Mesendoderm (in vitro differentiated cells): Measurements from ENCODE around the gene OSBPL10.

Source experiments
- DNase-seq: peaks from one replicate; pipeline ENCODE4 v3.0.0; 2013
- H2AK5ac ChIP-seq: 2 replicates; pipeline ENCODE4 v1.6.1; 2013; ENCODE audit warnings: low read length, inconsistent platforms
- H2BK120ac ChIP-seq: 2 replicates; pipeline ENCODE4 v1.6.1; 2013; ENCODE audit warnings: low read depth, mild to moderate bottlenecking, low read length, moderate library complexity, mixed read lengths
- H2BK15ac ChIP-seq: replicated peaks from 2 replicates; pipeline ENCODE4 v1.6.1; 2013; ENCODE audit warnings: low read depth, mild to moderate bottlenecking, moderate library complexity
- H2BK5ac ChIP-seq: 2 replicates; pipeline ENCODE4 v1.6.1; 2013; ENCODE audit warnings: low read length, inconsistent platforms
- H3K18ac ChIP-seq: 2 replicates; pipeline ENCODE4 v1.6.1; 2013; ENCODE audit warnings: mild to moderate bottlenecking, low read length, mixed read lengths
- H3K23ac ChIP-seq: one replicate; pipeline ENCODE4 v1.6.1; 2013; ENCODE audit warnings: low read length
- H3K27ac ChIP-seq: 2 replicates; pipeline ENCODE4 v1.5.1; 2013; ENCODE audit warnings: low read depth, mild to moderate bottlenecking, inconsistent platforms, low read length, moderate library complexity
- H3K27me3 ChIP-seq: 2 replicates; pipeline ENCODE4 v1.6.1; 2013; ENCODE audit warnings: low read length, control low read depth, mild to moderate bottlenecking, inconsistent platforms; ENCODE audit not compliant: insufficient read depth, poor library complexity
- H3K36me3 ChIP-seq: 2 replicates; pipeline ENCODE4 v1.6.1; 2013; ENCODE audit warnings: low read length, inconsistent platforms; ENCODE audit not compliant: control insufficient read depth, insufficient read depth
- H3K4ac ChIP-seq: one replicate; pipeline ENCODE4 v1.6.1; 2013; ENCODE audit warnings: low read depth, mild to moderate bottlenecking, low read length, moderate library complexity
- H3K4me1 ChIP-seq: 2 replicates; pipeline ENCODE4 v1.6.1; 2013; ENCODE audit warnings: low read depth, low read length, inconsistent platforms; ENCODE audit not compliant: control insufficient read depth
- H3K4me2 ChIP-seq: 2 replicates; pipeline ENCODE4 v1.6.1; 2013; ENCODE audit warnings: low read length
- H3K4me3 ChIP-seq: 2 replicates; pipeline ENCODE4 v1.5.1; 2013; ENCODE audit warnings: mild to moderate bottlenecking, low read length
- H3K56ac ChIP-seq: one replicate; pipeline ENCODE4 v1.6.1; 2013; ENCODE audit warnings: low read length
- H3K79me1 ChIP-seq: 2 replicates; pipeline ENCODE4 v1.6.1; 2013; ENCODE audit warnings: low read length, inconsistent platforms
- H3K79me2 ChIP-seq: 2 replicates; pipeline ENCODE4 v1.6.1; 2013; ENCODE audit warnings: mild to moderate bottlenecking, low read length; ENCODE audit not compliant: control insufficient read depth, insufficient read depth
- H3K9ac ChIP-seq: 2 replicates; pipeline ENCODE4 v1.6.1; 2013; ENCODE audit warnings: low read length, inconsistent platforms
- H4K5ac ChIP-seq: one replicate; pipeline ENCODE4 v1.6.1; 2013; ENCODE audit warnings: low read length
- H4K8ac ChIP-seq: one replicate; pipeline ENCODE4 v1.6.1; 2013; ENCODE audit warnings: low read depth, mild to moderate bottlenecking, control low read depth, low read length, moderate library complexity
- WGBS: extraction: QIAGEN DNeasy Blood & Tissue Kit; methylation state at CpG from one replicate; pipeline ENCODE4 v1.1.7; 2013; ENCODE audit warnings: low lambda C conversion rate, missing lambda C conversion rate; ENCODE audit not compliant: insufficient coverage; ENCODE audit errors: extremely low coverage; 5-methylcytosine and 5-hydroxymethylcytosine counted together

Gene OSBPL10

GRCh38 chr3:31671451-31671850 is 309.6 kb downstream of the OSBPL10 start:
- H3K4ac ChIP-seq = no peak overlapping the region

GRCh38 chr3:31670722-31671121 is 310.3 kb downstream of the OSBPL10 start:
- no peaks in the 10 kb centered on the region for H3K79me2 ChIP-seq
- WGBS = no CpG with 5 or more reads among the region's 9 CpGs
- H3K27ac ChIP-seq = no peak overlapping the region
- H2BK15ac ChIP-seq = no peak overlapping the region
- no peaks in the 10 kb centered on the region for H3K36me3 ChIP-seq
- no peak overlapping the region for H3K4me3 ChIP-seq
- H3K4ac ChIP-seq = no peak overlapping the region
- DNase-seq = no peak
- H2BK120ac ChIP-seq = no peak overlapping the region
- no peak overlapping the region for H4K5ac ChIP-seq
- H3K4me2 ChIP-seq = no peak overlapping the region
- H2BK5ac ChIP-seq = no peak overlapping the region
- H3K9ac ChIP-seq = no peak overlapping the region
- no peak overlapping the region for H4K8ac ChIP-seq
- no peak overlapping the region for H3K56ac ChIP-seq
- no peak overlapping the region for H3K23ac ChIP-seq
- H3K4me1 ChIP-seq = no peaks in the 10 kb centered on the region
- no peaks in the 10 kb centered on the region for H3K79me1 ChIP-seq
- H3K27me3 ChIP-seq = no peaks in the 10 kb centered on the region
- no peak overlapping the region for H2AK5ac ChIP-seq
- no peak overlapping the region for H3K18ac ChIP-seq

More at GRCh38 chr3:31671451-31671850, 309.6 kb downstream of the OSBPL10 start:
- no peak overlapping the region for H3K56ac ChIP-seq
- no peak for DNase-seq
- no peak overlapping the region for H2AK5ac ChIP-seq
- H3K9ac ChIP-seq = no peak overlapping the region
- H2BK15ac ChIP-seq = no peak overlapping the region
- no peaks in the 10 kb centered on the region for H3K4me1 ChIP-seq
- H2BK5ac ChIP-seq = no peak overlapping the region
- no peaks in the 10 kb centered on the region for H3K79me2 ChIP-seq
- no peak overlapping the region for H3K4me2 ChIP-seq
- no peak overlapping the region for H3K18ac ChIP-seq
- no peaks in the 10 kb centered on the region for H3K79me1 ChIP-seq
- no peak overlapping the region for H2BK120ac ChIP-seq
- no peak overlapping the region for H4K5ac ChIP-seq
- no peak overlapping the region for H3K23ac ChIP-seq
- H3K27ac ChIP-seq = no peak overlapping the region
- WGBS = no CpG with 5 or more reads among the region's 2 CpGs
- H3K27me3 ChIP-seq = no peaks in the 10 kb centered on the region
- no peak overlapping the region for H3K4me3 ChIP-seq
- H3K36me3 ChIP-seq = no peaks in the 10 kb centered on the region
- H4K8ac ChIP-seq = no peak overlapping the region

GRCh38 chr3:31670136-31670535 is 310.9 kb downstream of the OSBPL10 start:
- Histone ChIP-seq H2AK5ac (no peak overlapping the region), H3K18ac (no peak overlapping the region), H3K23ac (no peak overlapping the region), H3K9ac (no peak overlapping the region), H3K36me3 (no peaks in the 10 kb centered on the region), H3K4ac (no peak overlapping the region), H2BK5ac (no peak overlapping the region), H3K27me3 (no peaks in the 10 kb centered on the region), H3K4me3 (no peak overlapping the region), H3K79me1 (no peaks in the 10 kb centered on the region), H3K56ac (no peak overlapping the region), H3K79me2 (no peaks in the 10 kb centered on the region), H4K5ac (no peak overlapping the region), H3K27ac (no peak overlapping the region), H4K8ac (no peak overlapping the region), H3K4me2 (no peak overlapping the region), H2BK15ac (no peak overlapping the region), H3K4me1 (no peaks in the 10 kb centered on the region), H2BK120ac (no peak overlapping the region)
- no peak for DNase-seq
- WGBS = no CpG with 5 or more reads among the region's 1 CpG

- no peaks in the 10 kb centered on the region for H3K36me3 ChIP-seq
- H3K4me3 ChIP-seq = no peak overlapping the region
- H3K18ac ChIP-seq = no peak overlapping the region
- no peak overlapping the region for H3K4ac ChIP-seq
- H2AK5ac ChIP-seq = no peak overlapping the region
- no peaks in the 10 kb centered on the region for H3K79me2 ChIP-seq
- no peak for DNase-seq
- no peaks in the 10 kb centered on the region for H3K4me1 ChIP-seq
- no peak overlapping the region for H4K5ac ChIP-seq
- no peak overlapping the region for H3K27ac ChIP-seq
- WGBS = no CpG with 5 or more reads among the region's 4 CpGs
- no peaks in the 10 kb centered on the region for H3K79me1 ChIP-seq
- H2BK15ac ChIP-seq = no peak overlapping the region
- no peak overlapping the region for H2BK120ac ChIP-seq
- no peak overlapping the region for H3K23ac ChIP-seq
- H3K56ac ChIP-seq = no peak overlapping the region
- no peak overlapping the region for H4K8ac ChIP-seq
- no peak overlapping the region for H3K9ac ChIP-seq
- no peak overlapping the region for H2BK5ac ChIP-seq
- no peaks in the 10 kb centered on the region for H3K27me3 ChIP-seq
- H3K4me2 ChIP-seq = no peak overlapping the region
Observed at GRCh38 chr3:31668242-31668641, 312.8 kb downstream of the OSBPL10 start.

- H2BK120ac ChIP-seq = no peak overlapping the region
- no peak overlapping the region for H2AK5ac ChIP-seq
Observed at GRCh38 chr3:31667582-31667981, 313.5 kb downstream of the OSBPL10 start.

GRCh38 chr3:31664031-31664430 is 317.0 kb downstream of the OSBPL10 start:
- no peak for DNase-seq
- no peaks in the 10 kb centered on the region for H3K27me3 ChIP-seq
- no peak overlapping the region for H3K4me3 ChIP-seq
- no peak overlapping the region for H2BK5ac ChIP-seq
- no peak overlapping the region for H3K4me2 ChIP-seq
- no peak overlapping the region for H4K5ac ChIP-seq
- H3K36me3 ChIP-seq = no peaks in the 10 kb centered on the region
- H3K4ac ChIP-seq = no peak overlapping the region
- no peak overlapping the region for H3K27ac ChIP-seq
- no peaks in the 10 kb centered on the region for H3K79me2 ChIP-seq
- no peak overlapping the region for H3K18ac ChIP-seq
- no peaks in the 10 kb centered on the region for H3K79me1 ChIP-seq
- no peaks in the 10 kb centered on the region for H3K4me1 ChIP-seq
- H2BK15ac ChIP-seq = no peak overlapping the region
- no peak overlapping the region for H3K23ac ChIP-seq
- no peak overlapping the region for H4K8ac ChIP-seq
- H3K56ac ChIP-seq = no peak overlapping the region
- H2AK5ac ChIP-seq = no peak overlapping the region
- H2BK120ac ChIP-seq = no peak overlapping the region
- no CpG with 5 or more reads among the region's 17 CpGs for WGBS
- no peak overlapping the region for H3K9ac ChIP-seq

More at GRCh38 chr3:31667582-31667981, 313.5 kb downstream of the OSBPL10 start:
- H3K4ac ChIP-seq = no peak overlapping the region
- no peak overlapping the region for H3K4me3 ChIP-seq
- H3K36me3 ChIP-seq = no peaks in the 10 kb centered on the region
- H3K18ac ChIP-seq = no peak overlapping the region
- no peak overlapping the region for H3K23ac ChIP-seq
- no peaks in the 10 kb centered on the region for H3K79me1 ChIP-seq
- H4K5ac ChIP-seq = no peak overlapping the region
- no peak overlapping the region for H4K8ac ChIP-seq
- H3K4me2 ChIP-seq = no peak overlapping the region
- H3K79me2 ChIP-seq = no peaks in the 10 kb centered on the region
- H3K56ac ChIP-seq = no peak overlapping the region
- no peak overlapping the region for H3K9ac ChIP-seq
- H2BK5ac ChIP-seq = no peak overlapping the region
- H2BK15ac ChIP-seq = no peak overlapping the region
- no peaks in the 10 kb centered on the region for H3K27me3 ChIP-seq
- H3K27ac ChIP-seq = no peak overlapping the region
- WGBS = no CpG with 5 or more reads among the region's 1 CpG
- no peaks in the 10 kb centered on the region for H3K4me1 ChIP-seq
- DNase-seq = no peak
